NK-92 (cell line): ENCODE data around the gene ATP4A.

Experiments used
- DNase-seq: peaks from one replicate; lab custom pipeline; 2025; ENCODE audit not compliant: unreplicated experiment; lab: John Stamatoyannopoulos, UW

Gene ATP4A

GRCh38 chr19:35549879-35550523, 13.5 kb downstream of the ATP4A start:
- DNase-seq = no peak

- DNase-seq = no peak
Observed at GRCh38 chr19:35549174-35549788, 14.2 kb downstream of the ATP4A start.

GRCh38 chr19:35546532-35546931, 16.9 kb downstream of the ATP4A start:
- DNase-seq = no peak

- DNase-seq = no peak
Observed at GRCh38 chr19:35545855-35546381, 17.5 kb downstream of the ATP4A start.

GRCh38 chr19:35545001-35545854, 18.2 kb downstream of the ATP4A start, which contains the start of gene TMEM147:
Gene TMEM147, plus strand, starts transcription at chr19:35545626. Its CDS starts 114 bp downstream, at chr19:35545740.
- no peak for DNase-seq

GRCh38 chr19:35544110-35544802, 19.2 kb downstream of the ATP4A start:
- DNase-seq = no peak

GRCh38 chr19:35543280-35544109, 20.0 kb downstream of the ATP4A start:
- DNase-seq = no peak

GRCh38 chr19:35542209-35542608, 21.2 kb downstream of the ATP4A start:
- DNase-seq = no peak

- DNase-seq = no peak
Observed at GRCh38 chr19:35540356-35540927, 23.0 kb downstream of the ATP4A start.

- no peak for DNase-seq
Observed at GRCh38 chr19:35539850-35540249, 23.6 kb downstream of the ATP4A start.

GRCh38 chr19:35539314-35539713, 24.1 kb downstream of the ATP4A start:
- DNase-seq = no peak

- DNase-seq = no peak
Observed at GRCh38 chr19:35534803-35535480, 28.5 kb downstream of the ATP4A start.

GRCh38 chr19:35533822-35534392, 29.6 kb downstream of the ATP4A start:
- DNase-seq = no peak

- DNase-seq = no peak
Observed at GRCh38 chr19:35533201-35533821, 30.1 kb downstream of the ATP4A start, which contains the start of gene GAPDHS. Gene GAPDHS, plus strand, starts transcription at chr19:35533456. Its CDS starts 72 bp downstream, at chr19:35533528.

- no peak for DNase-seq
Observed at GRCh38 chr19:35531291-35531690, 32.2 kb downstream of the ATP4A start.

GRCh38 chr19:35529241-35530218, 33.9 kb downstream of the ATP4A start:
- DNase-seq = no peak
